Stomach smooth muscle (tissue), 2 donors: ENCODE measurements around the gene HP1BP3.

Source experiments
- H3K27ac ChIP-seq: one replicate; pipeline ENCODE4 v1.7.0; 2013; ENCODE audit warnings: mild to moderate bottlenecking, low read length, inconsistent platforms
- H3K27me3 ChIP-seq, 2 donors: one replicate each; pipeline ENCODE4 v1.7.0; 2013; ENCODE audit warnings: low read length in 2 of 2; ENCODE audit not compliant: insufficient read depth in 2 of 2, control insufficient read depth in 1 of 2
- H3K36me3 ChIP-seq, 2 donors: one replicate each; pipeline ENCODE4 v1.7.0; 2013; ENCODE audit warnings: low read length in 2 of 2; ENCODE audit not compliant: control insufficient read depth in 2 of 2, insufficient read depth in 2 of 2
- H3K4me1 ChIP-seq: one replicate; pipeline ENCODE4 v1.7.0; 2013; ENCODE audit warnings: low read length; ENCODE audit not compliant: control insufficient read depth, insufficient read depth
- H3K4me3 ChIP-seq, 2 donors: one replicate each; pipeline ENCODE4 v1.7.0; 2013; ENCODE audit warnings: low read length in 2 of 2
- H3K9ac ChIP-seq, 2 donors: one replicate each; pipeline ENCODE4 v1.7.0; 2013; ENCODE audit warnings: low read length in 2 of 2, mild to moderate bottlenecking in 1 of 2
- H3K9me3 ChIP-seq, 2 donors: one replicate each; pipeline ENCODE4 v1.7.0; 2013; ENCODE audit warnings: low read length in 2 of 2; ENCODE audit not compliant: control insufficient read depth in 2 of 2
- donor health status: healthy.
- donor health status: Pancreatic carcinoma.

HP1BP3 gene

DNA sequence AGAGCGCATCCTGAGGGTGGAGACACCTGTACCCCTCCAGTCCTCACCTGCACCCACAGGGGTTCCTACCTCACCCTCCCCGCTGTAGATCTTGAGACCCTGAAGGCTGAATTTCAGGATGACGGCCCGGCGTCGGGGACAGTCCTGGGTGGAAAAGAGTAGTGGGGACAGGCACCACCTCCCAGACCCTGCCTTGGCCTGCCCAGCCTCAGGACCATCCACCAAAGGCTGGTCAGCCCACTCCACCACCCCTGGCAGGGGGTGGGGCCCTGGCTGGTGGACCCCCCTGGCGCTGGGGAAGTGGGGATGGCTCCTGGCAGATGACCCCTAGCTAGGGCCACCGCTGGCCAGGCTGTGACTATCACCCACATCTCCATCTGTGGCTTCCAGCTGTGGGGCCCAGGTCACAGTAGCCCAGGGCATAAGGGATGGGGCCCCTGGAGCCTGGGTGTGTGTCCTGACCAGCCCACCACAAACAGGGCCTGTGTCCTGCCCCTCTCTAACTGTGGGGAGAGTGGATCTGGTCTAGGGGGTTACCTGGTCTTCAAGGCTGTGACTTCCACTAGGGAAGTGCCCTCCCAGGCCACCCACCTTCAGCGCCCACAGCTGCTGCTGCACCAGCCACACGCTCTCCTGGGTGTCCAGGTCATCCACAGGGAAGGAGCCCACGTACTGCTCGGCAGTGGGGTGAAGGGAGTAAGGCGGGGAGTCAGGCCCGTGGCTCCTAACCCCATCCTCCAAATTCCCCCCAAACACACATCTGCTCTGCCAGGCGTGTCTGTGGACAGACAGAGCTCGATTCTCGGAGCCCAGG is 60.0 kb downstream of the HP1BP3 start:
- Histone ChIP-seq H3K4me1 (peaks cover 14% of the 10 kb centered on the region), H3K27me3 (peaks cover 21 to 29% of the 10 kb centered on the region in 2 donors)

DNA sequence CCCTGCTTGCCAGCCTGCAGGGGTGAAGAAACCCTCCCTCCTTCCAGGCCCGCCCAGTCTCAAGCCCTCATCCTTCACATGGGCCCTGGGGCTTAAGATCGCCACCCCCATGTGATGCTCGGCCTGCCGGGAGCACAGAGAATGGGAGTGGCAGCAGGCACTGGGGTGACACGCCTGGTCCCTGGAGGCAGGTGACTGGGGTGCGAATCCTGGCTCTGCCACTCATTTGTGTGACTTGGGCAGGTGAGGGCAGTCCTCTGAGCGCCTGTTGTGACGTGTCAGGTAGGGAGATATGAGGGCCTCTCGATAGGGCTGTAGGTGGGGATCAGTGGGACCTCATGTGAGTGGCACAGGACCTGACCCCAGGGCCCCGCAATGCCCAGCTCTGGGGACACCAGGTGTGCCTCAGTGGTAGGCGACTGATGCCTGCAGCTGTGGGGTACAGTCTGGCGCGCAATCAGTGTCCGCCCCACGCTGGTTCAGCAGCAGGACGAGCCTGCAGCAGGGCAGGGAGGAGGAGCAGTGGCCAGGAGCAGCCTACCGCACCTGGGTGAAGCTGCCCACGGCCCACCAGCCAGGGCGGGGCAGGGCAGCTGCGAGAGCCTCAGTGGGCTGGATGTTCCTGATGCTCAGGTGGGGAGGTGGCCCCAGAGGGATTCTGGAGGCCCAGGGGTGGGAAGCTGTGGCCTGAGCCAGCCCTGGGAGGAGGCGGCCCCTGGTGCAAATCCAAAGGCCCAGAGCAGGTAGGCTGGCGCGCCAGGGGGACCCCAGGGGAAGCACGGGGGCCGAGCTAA is 60.8 kb downstream of the HP1BP3 start:
- H3K36me3 ChIP-seq: no peaks in the 10 kb centered on the region

More for the DNA sequence above, 60.0 kb downstream of the HP1BP3 start:
- no peak overlapping the region for H3K27ac ChIP-seq
- no peaks in the 10 kb centered on the region for H3K9me3 ChIP-seq
- H3K36me3 ChIP-seq: no peaks in the 10 kb centered on the region
- H3K9ac ChIP-seq: no peak overlapping the region
- no peak overlapping the region for H3K4me3 ChIP-seq

DNA sequence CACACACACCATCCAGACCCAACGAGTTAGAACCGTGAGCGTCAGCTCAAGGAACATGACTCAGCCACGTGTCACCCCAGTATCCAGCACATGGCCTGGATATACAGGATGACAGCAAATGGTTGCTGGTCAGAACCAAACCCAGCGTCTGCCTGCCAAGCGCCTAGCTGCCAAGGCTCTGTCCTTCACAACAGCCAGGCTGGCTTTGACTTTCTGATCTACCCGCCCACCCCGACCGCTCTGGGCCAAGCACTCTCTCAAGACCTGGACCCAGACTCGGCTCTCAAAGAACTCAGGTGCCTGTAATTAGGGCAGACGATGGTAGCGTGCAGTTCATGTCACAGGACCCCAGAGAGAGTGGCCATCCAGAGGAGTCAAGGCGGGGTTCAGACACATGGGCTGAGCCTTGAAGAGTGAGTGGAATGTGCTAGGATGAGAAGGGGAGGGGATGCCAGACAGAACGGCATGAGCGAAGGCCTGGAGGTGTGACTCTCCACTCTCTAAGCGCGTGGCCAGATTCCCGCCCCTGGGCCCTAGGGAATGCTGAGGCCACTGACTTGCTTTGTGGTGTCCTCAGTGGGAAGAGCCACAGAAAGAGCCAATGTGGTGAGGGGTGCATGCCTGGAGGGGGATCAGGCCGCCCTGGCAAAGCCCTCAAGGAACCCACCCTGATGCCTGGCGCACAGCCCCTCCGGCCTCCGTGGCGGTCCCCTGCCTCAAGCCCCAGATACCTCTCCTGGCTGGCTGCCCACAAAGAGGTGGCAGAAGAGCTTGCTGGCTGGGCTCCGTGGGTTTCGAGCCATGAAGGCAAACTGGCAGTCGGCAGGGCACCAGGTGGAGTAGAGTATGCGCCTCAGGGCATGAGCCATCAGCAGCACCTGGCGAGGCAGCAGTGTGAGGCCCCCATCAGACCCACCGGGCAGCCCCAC is 61.7 kb downstream of the HP1BP3 start:
- Histone ChIP-seq H3K36me3 (no peaks in the 10 kb centered on the region), H3K27ac (no peak overlapping the region), H3K27me3 (peaks cover 15 to 16% of the 10 kb centered on the region in 2 donors), H3K4me3 (no peak overlapping the region), H3K9me3 (no peaks in the 10 kb centered on the region), H3K4me1 (no peaks in the 10 kb centered on the region), H3K9ac (no peak overlapping the region)

More for the DNA sequence above, 60.8 kb downstream of the HP1BP3 start:
- Histone ChIP-seq H3K27ac (no peak overlapping the region), H3K27me3 (peaks cover 21 to 25% of the 10 kb centered on the region in 2 donors), H3K4me3 (no peak overlapping the region), H3K9me3 (no peaks in the 10 kb centered on the region), H3K4me1 (peaks cover 7% of the 10 kb centered on the region), H3K9ac (no peak overlapping the region)

DNA sequence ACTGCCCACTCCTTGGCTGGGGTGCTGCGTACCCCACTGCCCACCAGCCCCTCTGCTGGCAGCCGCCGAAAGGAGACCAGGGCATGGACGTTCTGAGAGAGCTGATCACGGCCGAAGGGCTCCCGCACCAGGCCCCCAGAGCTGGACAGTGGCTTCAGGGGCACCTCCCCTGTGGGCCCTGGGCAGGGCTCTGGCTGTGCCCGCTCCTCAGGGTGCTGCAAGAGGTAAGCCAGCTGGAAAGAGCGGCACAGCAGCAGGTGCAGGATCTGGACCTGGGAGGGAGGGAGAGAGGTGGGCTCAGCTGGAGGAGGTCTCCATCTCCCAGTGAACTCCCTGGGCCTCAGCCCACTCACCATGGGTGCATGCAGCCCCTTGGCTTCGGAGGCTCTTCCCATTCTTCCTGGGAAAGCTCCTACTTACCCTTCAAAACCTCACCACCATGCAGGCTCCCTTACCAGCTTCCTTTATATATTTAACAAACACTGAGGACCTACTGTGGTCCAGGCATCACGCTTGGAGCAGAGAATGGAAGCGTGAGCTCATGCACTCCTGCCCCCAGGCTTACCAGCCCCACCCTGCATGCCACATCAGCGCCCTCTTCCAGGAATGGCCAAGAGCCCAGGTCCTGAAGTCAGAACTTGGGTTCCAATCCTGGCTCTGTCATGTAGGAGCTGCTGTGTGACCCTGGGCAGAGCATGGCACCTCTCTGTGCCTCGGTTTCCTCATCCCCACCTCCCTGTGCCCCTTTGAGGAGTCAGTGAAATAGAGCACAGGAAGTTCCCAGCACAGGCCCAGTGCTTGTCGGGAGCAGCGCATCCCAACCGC is 62.5 kb downstream of the HP1BP3 start:
- no peaks in the 10 kb centered on the region for H3K9me3 ChIP-seq
- H3K4me3 ChIP-seq: no peak overlapping the region
- H3K4me1 ChIP-seq: no peaks in the 10 kb centered on the region
- H3K27ac ChIP-seq: no peak overlapping the region
- H3K9ac ChIP-seq: no peak overlapping the region
- no peaks in the 10 kb centered on the region for H3K36me3 ChIP-seq
- H3K27me3 ChIP-seq: peaks cover 8 to 11% of the 10 kb centered on the region in 2 donors

GRCh38 chr1:20723537-20724363 is 63.4 kb downstream of the HP1BP3 start:
- H3K9ac ChIP-seq: no peak overlapping the region
- no peak overlapping the region for H3K27ac ChIP-seq
- H3K4me3 ChIP-seq: no peak overlapping the region
- H3K36me3 ChIP-seq: no peaks in the 10 kb centered on the region
- H3K4me1 ChIP-seq: no peaks in the 10 kb centered on the region
- H3K27me3 ChIP-seq: peaks cover 3 to 7% of the 10 kb centered on the region in 2 donors
- no peaks in the 10 kb centered on the region for H3K9me3 ChIP-seq

DNA sequence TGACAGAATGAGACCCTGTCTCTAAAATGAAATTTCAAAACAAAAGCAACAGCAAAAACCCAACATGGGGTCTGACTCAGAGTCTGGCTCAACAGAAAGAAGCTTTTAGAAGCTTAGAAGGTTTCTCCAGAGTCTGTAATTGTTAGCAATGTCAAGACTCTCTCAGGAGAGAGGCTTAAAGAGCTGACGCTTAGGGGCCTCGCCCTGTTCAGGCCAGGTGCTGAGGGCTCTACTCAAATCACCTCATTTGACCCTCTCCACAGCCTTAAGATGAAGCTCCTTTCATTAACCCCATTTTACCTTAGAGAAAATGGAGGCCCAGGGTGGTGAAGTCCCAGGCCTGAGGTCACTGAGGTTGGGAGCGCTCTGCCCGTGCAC is 64.0 kb downstream of the HP1BP3 start:
- Histone ChIP-seq H3K27me3 (peaks cover 0 to 3% of the 10 kb centered on the region in 2 donors), H3K9me3 (no peaks in the 10 kb centered on the region), H3K27ac (no peak overlapping the region), H3K4me3 (no peak overlapping the region), H3K36me3 (no peaks in the 10 kb centered on the region), H3K9ac (no peak overlapping the region), H3K4me1 (peaks cover under 1% of the 10 kb centered on the region)

- Histone ChIP-seq H3K4me1 (peaks cover 11% of the 10 kb centered on the region), H3K4me3 (no peak overlapping the region), H3K27ac (no peak overlapping the region), H3K36me3 (no peaks in the 10 kb centered on the region), H3K27me3 (peaks cover 5 to 8% of the 10 kb centered on the region in 2 donors), H3K9me3 (no peaks in the 10 kb centered on the region), H3K9ac (no peak overlapping the region)
Measured at GRCh38 chr1:20721117-20722061, 65.7 kb downstream of the HP1BP3 start.

GRCh38 chr1:20720631-20721091 is 66.4 kb downstream of the HP1BP3 start:
- Histone ChIP-seq H3K4me1 (peaks cover 11% of the 10 kb centered on the region), H3K9me3 (no peaks in the 10 kb centered on the region), H3K27me3 (peaks cover 9 to 10% of the 10 kb centered on the region in 2 donors), H3K9ac (no peak overlapping the region), H3K36me3 (no peaks in the 10 kb centered on the region), H3K4me3 (no peak overlapping the region), H3K27ac (no peak overlapping the region)
